Suprapubic skin (tissue), 4 donors: ENCODE results near the gene DGKB. TPM values are rescaled to one million over a fixed set of nuclear protein-coding genes. Genes with fewer than 3 reads are reported as not detected.

ENCODE experiments used
- DNase-seq, 2 donors: peaks; one replicate each; pipeline ENCODE4 v3.0.0-alpha.2; 2019; ENCODE audit warnings: low spot score in 2 of 2
- H3K27ac ChIP-seq: fragments of 200-600 bp; sonication (generic); one replicate; pipeline ENCODE4 v1.5.1; 2019
- H3K27me3 ChIP-seq: fragments of 200-600 bp; sonication (generic); one replicate; pipeline ENCODE4 v1.5.1; 2019
- H3K36me3 ChIP-seq: fragments of 200-600 bp; sonication (generic); one replicate; pipeline ENCODE4 v1.5.1; 2019
- H3K4me1 ChIP-seq: fragments of 200-600 bp; sonication (generic); one replicate; pipeline ENCODE4 v1.5.1; 2019
- H3K4me3 ChIP-seq: fragments of 200-600 bp; sonication (generic); one replicate; pipeline ENCODE4 v1.5.1; 2019; ENCODE audit warnings: mild to moderate bottlenecking
- H3K9me3 ChIP-seq: fragments of 200-600 bp; sonication (generic); one replicate; pipeline ENCODE4 v1.5.1; 2019
- CTCF ChIP-seq, 2 donors: fragments of 200-600 bp in 1 of 2; fragments of 450-650 bp in 1 of 2; sonication (generic) in 1 of 2; IDR thresholded peaks; one replicate each; pipeline ENCODE4 v1.5.1; 2016 to 2019; ENCODE audit warnings: antibody characterized with exemption in 2 of 2, mild to moderate bottlenecking in 1 of 2, moderate library complexity in 1 of 2
- EP300 ChIP-seq: sonication (generic); formaldehyde crosslinking; IDR thresholded peaks from one replicate; pipeline ENCODE4 v1.6.1; 2017; ENCODE audit warnings: antibody characterized with exemption
- POLR2A ChIP-seq, 2 donors: fragments of 450-650 bp; IDR thresholded peaks; one replicate each; pipeline ENCODE4 v1.6.1; 2017; ENCODE audit warnings: antibody characterized with exemption in 2 of 2, mild to moderate bottlenecking in 2 of 2, moderate library complexity in 2 of 2
- POLR2AphosphoS5 ChIP-seq, 3 donors: sonication (generic); formaldehyde crosslinking; IDR thresholded peaks; one replicate each; pipeline ENCODE4 v1.6.1; 2017; ENCODE audit warnings: antibody characterized with exemption in 3 of 3
- WGBS: methylation state at CpG from one replicate; pipeline ENCODE4 v1.1.5; 2018; 5-methylcytosine and 5-hydroxymethylcytosine counted together
- total RNA-seq, 4 donors: library from RNA; depleted of rRNA; stranded (reverse); fragments of >200 nt; gene quantifications; one replicate each; pipeline ENCODE4 v1.1.0, GENCODE V29; 2016

Gene DGKB
- total RNA-seq, 4 donors from 2014 or later, result 0.17 to 0.30 TPM; not detected in 2

GRCh38 chr7:14687777-14688176, 214.8 kb downstream of the DGKB start:
- H3K4me1 ChIP-seq, result no peaks in the 10 kb centered on the region
- WGBS, result 33% methylated on average over 3 of the region's 3 CpGs
- H3K27ac ChIP-seq, result no peak overlapping the region
- H3K4me3 ChIP-seq, result no peak overlapping the region
- no peak for DNase-seq
- no peaks in the 10 kb centered on the region for H3K9me3 ChIP-seq
- H3K27me3 ChIP-seq, result no peaks in the 10 kb centered on the region
- no peaks in the 10 kb centered on the region for H3K36me3 ChIP-seq
- TF ChIP-seq POLR2A (IDR thresholded peaks at IDR 0.05) (no peak), CTCF (IDR thresholded peaks at IDR 0.05) (no peak), EP300 (no peak), POLR2AphosphoS5 (IDR thresholded peaks at IDR 0.05) (no peak)

DNA sequence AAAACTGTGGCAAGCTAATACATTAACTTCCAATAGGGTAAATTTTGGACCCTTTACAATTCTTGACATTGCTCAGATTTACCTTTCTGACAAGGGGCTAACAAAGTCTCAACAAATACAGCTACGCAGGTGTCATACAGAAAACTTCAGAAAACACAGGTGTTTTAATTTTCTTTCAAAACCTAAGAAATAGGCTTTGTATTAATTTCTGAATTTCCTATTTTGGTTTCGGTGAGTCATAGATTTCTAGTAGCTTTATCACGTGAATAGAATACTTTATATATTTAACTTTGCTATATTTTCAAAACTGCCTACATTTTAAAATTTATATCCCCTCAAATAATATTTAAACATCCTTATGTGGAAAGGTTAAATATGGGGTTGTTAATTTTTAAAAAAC, 215.3 kb downstream of the DGKB start:
- Histone ChIP-seq H3K27me3 (no peaks in the 10 kb centered on the region), H3K4me3 (no peak overlapping the region), H3K9me3 (no peaks in the 10 kb centered on the region), H3K4me1 (no peaks in the 10 kb centered on the region), H3K36me3 (no peaks in the 10 kb centered on the region), H3K27ac (no peak overlapping the region)
- WGBS, result 80% methylated on average over 3 of the region's 3 CpGs
- no peak for TF ChIP-seq CTCF (IDR thresholded peaks at IDR 0.05)
- no peak for TF ChIP-seq EP300
- TF ChIP-seq POLR2A (IDR thresholded peaks at IDR 0.05), result no peak
- no peak for TF ChIP-seq POLR2AphosphoS5 (IDR thresholded peaks at IDR 0.05)
- DNase-seq, result no peak

DNA sequence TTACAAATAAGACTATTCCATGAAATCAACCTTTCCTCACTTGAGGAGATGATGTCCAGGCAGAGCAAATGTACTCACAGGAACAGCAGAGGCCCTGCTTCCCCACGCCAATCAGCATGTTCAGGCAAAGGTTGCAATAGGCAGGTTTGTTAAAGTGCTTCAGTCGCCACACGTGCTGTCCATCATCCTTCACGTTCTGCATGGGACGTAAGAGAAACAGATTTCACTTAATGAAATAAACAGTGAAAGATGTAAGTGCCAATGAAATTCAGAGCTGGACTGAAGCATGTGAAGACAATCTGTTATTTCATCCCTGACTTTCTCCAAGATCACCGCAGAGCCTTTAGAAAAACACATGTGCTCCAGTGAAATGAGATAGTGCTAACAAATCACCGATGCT, 217.4 kb downstream of the DGKB start:
- TF ChIP-seq POLR2A (IDR thresholded peaks at IDR 0.05) (no peak), CTCF (IDR thresholded peaks at IDR 0.05) (no peak)
- Histone ChIP-seq H3K4me3 (no peak overlapping the region), H3K27me3 (no peaks in the 10 kb centered on the region), H3K27ac (no peak overlapping the region), H3K4me1 (no peaks in the 10 kb centered on the region), H3K9me3 (no peaks in the 10 kb centered on the region), H3K36me3 (no peaks in the 10 kb centered on the region)
- WGBS, result 60% methylated on average over 7 of the region's 7 CpGs
- DNase-seq, result no peak

DNA sequence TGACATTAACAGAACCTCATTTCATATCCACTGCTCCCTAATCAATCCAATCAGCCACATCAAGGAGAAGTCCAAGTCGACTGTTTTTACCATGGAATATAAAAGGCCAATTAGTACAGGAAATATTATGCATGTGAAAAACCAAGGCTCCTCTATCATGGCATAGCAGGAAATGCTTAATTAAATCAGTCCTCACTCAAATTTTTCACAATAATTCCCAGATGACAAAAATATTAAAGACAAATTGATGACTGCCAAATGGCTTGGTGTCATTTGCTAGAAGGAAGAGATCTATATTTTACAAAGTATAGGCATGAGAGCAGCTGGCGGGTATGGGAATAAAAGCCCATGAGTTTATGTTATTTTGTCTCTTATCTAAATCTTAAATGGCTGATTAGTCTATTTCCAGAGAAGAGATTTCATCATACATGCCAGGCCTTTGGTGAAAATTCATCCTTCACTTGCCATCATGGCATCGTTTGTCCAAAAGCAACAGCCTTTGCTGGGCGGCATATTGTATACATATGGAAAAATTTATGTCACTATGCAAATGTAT, 219.6 kb downstream of the DGKB start:
- Histone ChIP-seq H3K4me1 (no peaks in the 10 kb centered on the region), H3K4me3 (no peak overlapping the region), H3K36me3 (no peaks in the 10 kb centered on the region), H3K9me3 (no peaks in the 10 kb centered on the region), H3K27me3 (no peaks in the 10 kb centered on the region), H3K27ac (no peak overlapping the region)
- no peak for DNase-seq
- TF ChIP-seq POLR2A (IDR thresholded peaks at IDR 0.05), result no peak
- no peak for TF ChIP-seq POLR2AphosphoS5 (IDR thresholded peaks at IDR 0.05)
- no peak for TF ChIP-seq CTCF (IDR thresholded peaks at IDR 0.05)
- no peak for TF ChIP-seq EP300
- WGBS, result 88% methylated on average over 4 of the region's 4 CpGs

GRCh38 chr7:14676896-14677295, 225.7 kb downstream of the DGKB start:
- 76% methylated on average over 1 of the region's 1 CpG for WGBS
- Histone ChIP-seq H3K36me3 (no peaks in the 10 kb centered on the region), H3K4me1 (no peaks in the 10 kb centered on the region), H3K27ac (no peak overlapping the region), H3K4me3 (no peak overlapping the region), H3K27me3 (no peaks in the 10 kb centered on the region), H3K9me3 (no peaks in the 10 kb centered on the region)
- TF ChIP-seq CTCF (IDR thresholded peaks at IDR 0.05) (no peak), POLR2A (IDR thresholded peaks at IDR 0.05) (no peak), EP300 (no peak), POLR2AphosphoS5 (IDR thresholded peaks at IDR 0.05) (no peak)
- DNase-seq, result no peak
